GDM1 (cell line): Measurements from ENCODE around the gene CA11.
"Not testable (repeated sequence)": the region's sequence is repeated elsewhere in the genome, so short reads cannot be mapped to it uniquely, and the experiment has no call there.

Experiments used
- DNase-seq: peaks from one replicate; lab custom pipeline; 2025; lab: John Stamatoyannopoulos, UW

The CA11 gene

GRCh38 chr19:48646001-48646721 lies at the start of gene CA11:
CA11 (minus strand) TSS chr19:48646187; CDS start chr19:48645632, 555 bp downstream.
- peak; percentile 82 for DNase-seq

- not testable (repeated sequence) for DNase-seq
Measured at GRCh38 chr19:48693629-48694028, 47.6 kb upstream of the CA11 start.

- no peak for DNase-seq
Measured at GRCh38 chr19:48689449-48689848, 43.5 kb upstream of the CA11 start.

GRCh38 chr19:48687776-48688175 lies 41.8 kb upstream of the CA11 start:
- no peak for DNase-seq

GRCh38 chr19:48686637-48687036 lies 40.6 kb upstream of the CA11 start:
- DNase-seq, result not testable (repeated sequence)

- no peak for DNase-seq
Measured at GRCh38 chr19:48686088-48686487, 40.1 kb upstream of the CA11 start.

GRCh38 chr19:48685583-48685982 lies 39.6 kb upstream of the CA11 start:
- no peak for DNase-seq

- no peak for DNase-seq
Measured at GRCh38 chr19:48683349-48683748, 37.4 kb upstream of the CA11 start.

GRCh38 chr19:48681127-48681470 lies 35.1 kb upstream of the CA11 start:
- DNase-seq, result peak; percentile 31

GRCh38 chr19:48680436-48681126 lies 34.6 kb upstream of the CA11 start:
- no peak for DNase-seq

- DNase-seq, result not testable (repeated sequence)
Measured at GRCh38 chr19:48680006-48680405, 34.0 kb upstream of the CA11 start.

GRCh38 chr19:48678201-48678600 lies 32.2 kb upstream of the CA11 start:
- DNase-seq, result no peak

GRCh38 chr19:48676887-48677286 lies 30.9 kb upstream of the CA11 start:
- no peak for DNase-seq

GRCh38 chr19:48676487-48676886 lies 30.5 kb upstream of the CA11 start:
- no peak for DNase-seq

- peak; percentile 71 for DNase-seq
Measured at GRCh38 chr19:48674921-48675824, 29.2 kb upstream of the CA11 start.

- no peak for DNase-seq
Measured at GRCh38 chr19:48674216-48674809, 28.3 kb upstream of the CA11 start.

GRCh38 chr19:48673436-48674100 lies 27.6 kb upstream of the CA11 start:
- DNase-seq, result no peak

- DNase-seq, result no peak
Measured at GRCh38 chr19:48672994-48673393, 27.0 kb upstream of the CA11 start, which contains the start of gene NTN5. NTN5 (minus strand) TSS chr19:48673017; CDS start chr19:48670986, 2,031 bp downstream.

- no peak for DNase-seq
Measured at GRCh38 chr19:48671446-48671995, 25.5 kb upstream of the CA11 start.

- DNase-seq, result no peak
Measured at GRCh38 chr19:48670699-48671445, 24.9 kb upstream of the CA11 start.
